Liver (tissue), 3 donors: Measurements from ENCODE around the gene ATP2A3.

Experiments
- CTCF ChIP-seq: fragments of 150-350 bp; IDR thresholded peaks from 2 replicates; pipeline ENCODE4 v1.5.1; 2017; ENCODE audit warnings: improper control_type of control experiment, low read depth, low read length; ENCODE audit not compliant: missing input control
- EGR1 ChIP-seq, 2 donors: IDR thresholded peaks; 2 replicates each; pipeline ENCODE4 v1.6.1; 2016 to 2018; ENCODE audit warnings: antibody characterized with exemption in 2 of 2, low read depth in 2 of 2
- GABPA ChIP-seq, 2 donors: IDR thresholded peaks in 1 of 2; conservative IDR thresholded peaks in 1 of 2; 2 replicates each; pipeline ENCODE4 v1.6.1; 2016; ENCODE audit warnings: antibody characterized with exemption in 2 of 2, mild to moderate bottlenecking in 1 of 2, moderate library complexity in 1 of 2
- HNF4A ChIP-seq, 2 donors: conservative IDR thresholded peaks; 2 replicates each; pipeline ENCODE4 v1.6.1; 2016; ENCODE audit warnings: antibody characterized with exemption in 2 of 2, mild to moderate bottlenecking in 2 of 2
- HNF4G ChIP-seq: IDR thresholded peaks from 2 replicates; pipeline ENCODE4 v1.6.1; 2016; ENCODE audit warnings: antibody characterized with exemption
- JUND ChIP-seq, 2 donors: IDR thresholded peaks; 2 replicates each; pipeline ENCODE4 v1.6.1; 2016; ENCODE audit warnings: antibody characterized with exemption in 2 of 2
- NR2F2 ChIP-seq: IDR thresholded peaks from 2 replicates; pipeline ENCODE4 v1.6.1; 2016; ENCODE audit warnings: antibody characterized with exemption
- RAD21 ChIP-seq, 2 donors: IDR thresholded peaks; 2 replicates each; pipeline ENCODE4 v1.6.1; 2016; ENCODE audit warnings: antibody characterized with exemption in 2 of 2, mild to moderate bottlenecking in 2 of 2
- TAF1 ChIP-seq: conservative IDR thresholded peaks from 2 replicates; pipeline ENCODE4 v1.6.1; 2016; ENCODE audit warnings: antibody characterized with exemption, mild to moderate bottlenecking
- YY1 ChIP-seq: IDR thresholded peaks from 2 replicates; pipeline ENCODE4 v1.6.1; 2016; ENCODE audit warnings: antibody characterized with exemption, mild to moderate bottlenecking
- TF ChIP-seq, protein P1 (sequence below): IDR thresholded peaks from 2 replicates; pipeline ENCODE4 v1.6.1; 2016; ENCODE audit warnings: antibody characterized with exemption, mild to moderate bottlenecking
- TF ChIP-seq, protein P2 (sequence below): IDR thresholded peaks from 2 replicates; pipeline ENCODE4 v1.6.1; 2016; ENCODE audit warnings: antibody characterized with exemption
- TF ChIP-seq, protein P3 (sequence below): IDR thresholded peaks from 2 replicates; pipeline ENCODE4 v1.6.1; 2016; ENCODE audit warnings: antibody characterized with exemption
- TF ChIP-seq, protein P4 (sequence below): IDR thresholded peaks from 2 replicates; pipeline ENCODE4 v1.6.1; 2016; ENCODE audit warnings: antibody characterized with exemption
- donor health status: healthy.
- donor health status: healthy.

GRCh38 chr17:3929764-3930163 is 34.5 kb downstream of the ATP2A3 start:
- no peak for TF ChIP-seq CTCF
- TF ChIP-seq, protein P1, sequence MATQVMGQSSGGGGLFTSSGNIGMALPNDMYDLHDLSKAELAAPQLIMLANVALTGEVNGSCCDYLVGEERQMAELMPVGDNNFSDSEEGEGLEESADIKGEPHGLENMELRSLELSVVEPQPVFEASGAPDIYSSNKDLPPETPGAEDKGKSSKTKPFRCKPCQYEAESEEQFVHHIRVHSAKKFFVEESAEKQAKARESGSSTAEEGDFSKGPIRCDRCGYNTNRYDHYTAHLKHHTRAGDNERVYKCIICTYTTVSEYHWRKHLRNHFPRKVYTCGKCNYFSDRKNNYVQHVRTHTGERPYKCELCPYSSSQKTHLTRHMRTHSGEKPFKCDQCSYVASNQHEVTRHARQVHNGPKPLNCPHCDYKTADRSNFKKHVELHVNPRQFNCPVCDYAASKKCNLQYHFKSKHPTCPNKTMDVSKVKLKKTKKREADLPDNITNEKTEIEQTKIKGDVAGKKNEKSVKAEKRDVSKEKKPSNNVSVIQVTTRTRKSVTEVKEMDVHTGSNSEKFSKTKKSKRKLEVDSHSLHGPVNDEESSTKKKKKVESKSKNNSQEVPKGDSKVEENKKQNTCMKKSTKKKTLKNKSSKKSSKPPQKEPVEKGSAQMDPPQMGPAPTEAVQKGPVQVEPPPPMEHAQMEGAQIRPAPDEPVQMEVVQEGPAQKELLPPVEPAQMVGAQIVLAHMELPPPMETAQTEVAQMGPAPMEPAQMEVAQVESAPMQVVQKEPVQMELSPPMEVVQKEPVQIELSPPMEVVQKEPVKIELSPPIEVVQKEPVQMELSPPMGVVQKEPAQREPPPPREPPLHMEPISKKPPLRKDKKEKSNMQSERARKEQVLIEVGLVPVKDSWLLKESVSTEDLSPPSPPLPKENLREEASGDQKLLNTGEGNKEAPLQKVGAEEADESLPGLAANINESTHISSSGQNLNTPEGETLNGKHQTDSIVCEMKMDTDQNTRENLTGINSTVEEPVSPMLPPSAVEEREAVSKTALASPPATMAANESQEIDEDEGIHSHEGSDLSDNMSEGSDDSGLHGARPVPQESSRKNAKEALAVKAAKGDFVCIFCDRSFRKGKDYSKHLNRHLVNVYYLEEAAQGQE, result no peak
- TF ChIP-seq GABPA (IDR thresholded peaks at IDR 0.05 in 1 of 2, conservative IDR thresholded peaks at IDR 0.05 in 1 of 2), result no peak
- TF ChIP-seq, protein P2, sequence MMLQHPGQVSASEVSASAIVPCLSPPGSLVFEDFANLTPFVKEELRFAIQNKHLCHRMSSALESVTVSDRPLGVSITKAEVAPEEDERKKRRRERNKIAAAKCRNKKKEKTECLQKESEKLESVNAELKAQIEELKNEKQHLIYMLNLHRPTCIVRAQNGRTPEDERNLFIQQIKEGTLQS, result no peak
- TF ChIP-seq YY1, result no peak
- no peak for TF ChIP-seq EGR1 (IDR thresholded peaks at IDR 0.05; ENCODE audit: low read depth in 2 of 2)
- no peak for TF ChIP-seq HNF4A (conservative IDR thresholded peaks at IDR 0.05)
- TF ChIP-seq TAF1, result no peak
- TF ChIP-seq NR2F2, result no peak
- no peak for TF ChIP-seq RAD21 (IDR thresholded peaks at IDR 0.05)
- no peak for TF ChIP-seq HNF4G
- TF ChIP-seq, protein P3, sequence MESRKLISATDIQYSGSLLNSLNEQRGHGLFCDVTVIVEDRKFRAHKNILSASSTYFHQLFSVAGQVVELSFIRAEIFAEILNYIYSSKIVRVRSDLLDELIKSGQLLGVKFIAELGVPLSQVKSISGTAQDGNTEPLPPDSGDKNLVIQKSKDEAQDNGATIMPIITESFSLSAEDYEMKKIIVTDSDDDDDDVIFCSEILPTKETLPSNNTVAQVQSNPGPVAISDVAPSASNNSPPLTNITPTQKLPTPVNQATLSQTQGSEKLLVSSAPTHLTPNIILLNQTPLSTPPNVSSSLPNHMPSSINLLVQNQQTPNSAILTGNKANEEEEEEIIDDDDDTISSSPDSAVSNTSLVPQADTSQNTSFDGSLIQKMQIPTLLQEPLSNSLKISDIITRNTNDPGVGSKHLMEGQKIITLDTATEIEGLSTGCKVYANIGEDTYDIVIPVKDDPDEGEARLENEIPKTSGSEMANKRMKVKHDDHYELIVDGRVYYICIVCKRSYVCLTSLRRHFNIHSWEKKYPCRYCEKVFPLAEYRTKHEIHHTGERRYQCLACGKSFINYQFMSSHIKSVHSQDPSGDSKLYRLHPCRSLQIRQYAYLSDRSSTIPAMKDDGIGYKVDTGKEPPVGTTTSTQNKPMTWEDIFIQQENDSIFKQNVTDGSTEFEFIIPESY, result no peak
- no peak for TF ChIP-seq JUND (IDR thresholded peaks at IDR 0.05)
- TF ChIP-seq, protein P4, sequence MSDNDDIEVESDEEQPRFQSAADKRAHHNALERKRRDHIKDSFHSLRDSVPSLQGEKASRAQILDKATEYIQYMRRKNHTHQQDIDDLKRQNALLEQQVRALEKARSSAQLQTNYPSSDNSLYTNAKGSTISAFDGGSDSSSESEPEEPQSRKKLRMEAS, result no peak
